ENCODE results near the gene EVL.
"Not testable (repeated sequence)": the region's sequence is repeated elsewhere in the genome, so short reads cannot be mapped to it uniquely, and the experiment has no call there.

Gene EVL

GRCh38 chr14:100172811-100173210, 107.6 kb downstream of the EVL start:
- no peak for DNase-seq (ENCODE audit: low read depth)

- no peak for DNase-seq (ENCODE audit: low read depth)
Observed at GRCh38 chr14:100173353-100173752, 108.1 kb downstream of the EVL start.

DNA sequence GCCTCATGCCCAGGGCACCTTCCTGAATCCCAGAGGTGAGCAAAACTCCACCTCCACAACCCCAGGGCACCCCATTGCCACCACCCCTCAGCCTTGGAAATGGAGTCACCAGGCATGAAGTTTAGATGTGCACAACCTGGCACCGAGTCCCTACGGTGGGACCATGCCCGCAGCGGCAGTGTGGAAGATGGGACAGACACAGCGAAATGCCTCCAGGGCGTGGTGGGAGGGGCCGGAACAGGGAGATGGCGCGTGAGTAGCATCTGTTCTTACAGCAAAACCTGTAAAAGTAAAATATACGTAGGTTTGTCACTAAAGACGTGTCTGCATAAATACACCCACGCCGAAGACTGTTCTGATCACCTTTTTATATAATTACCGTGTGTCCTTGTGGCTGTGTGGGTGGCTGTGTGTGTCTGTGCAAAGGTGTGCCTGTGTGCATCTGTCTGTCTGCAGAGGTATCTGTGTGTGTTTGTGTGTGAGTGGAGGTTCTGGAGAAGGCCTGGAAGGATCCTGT, 111.6 kb downstream of the EVL start:
- DNase-seq (ENCODE audit: low read depth), result no peak

- no peak for DNase-seq (ENCODE audit: low read depth)
Observed at GRCh38 chr14:100178691-100179090, 113.5 kb downstream of the EVL start.

DNA sequence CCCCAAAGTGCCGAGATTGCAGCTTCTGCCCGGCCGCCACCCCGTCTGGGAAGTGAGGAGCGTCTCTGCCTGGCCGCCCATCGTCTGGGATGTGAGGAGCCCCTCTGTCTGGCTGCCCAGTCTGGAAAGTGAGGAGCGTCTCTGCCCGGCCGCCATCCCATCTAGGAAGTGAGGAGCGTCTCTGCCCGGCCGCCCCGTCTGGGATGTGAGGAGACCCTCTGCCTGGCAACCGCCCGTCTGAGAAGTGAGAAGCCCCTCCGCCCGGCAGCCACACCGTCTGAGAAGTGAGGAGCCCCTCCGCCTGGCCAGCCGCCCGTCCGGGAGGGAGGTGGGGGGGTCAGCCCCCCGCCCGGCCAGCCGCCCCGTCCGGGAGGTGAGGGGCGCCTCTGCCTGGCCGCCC, 115.4 kb downstream of the EVL start:
- DNase-seq (ENCODE audit: low read depth), result not testable (repeated sequence)

- DNase-seq (ENCODE audit: low read depth), result not testable (repeated sequence)
Observed at GRCh38 chr14:100181876-100182551, 116.8 kb downstream of the EVL start.

- DNase-seq (ENCODE audit: low read depth), result no peak
Observed at GRCh38 chr14:100187247-100187833, 122.1 kb downstream of the EVL start.

DNA sequence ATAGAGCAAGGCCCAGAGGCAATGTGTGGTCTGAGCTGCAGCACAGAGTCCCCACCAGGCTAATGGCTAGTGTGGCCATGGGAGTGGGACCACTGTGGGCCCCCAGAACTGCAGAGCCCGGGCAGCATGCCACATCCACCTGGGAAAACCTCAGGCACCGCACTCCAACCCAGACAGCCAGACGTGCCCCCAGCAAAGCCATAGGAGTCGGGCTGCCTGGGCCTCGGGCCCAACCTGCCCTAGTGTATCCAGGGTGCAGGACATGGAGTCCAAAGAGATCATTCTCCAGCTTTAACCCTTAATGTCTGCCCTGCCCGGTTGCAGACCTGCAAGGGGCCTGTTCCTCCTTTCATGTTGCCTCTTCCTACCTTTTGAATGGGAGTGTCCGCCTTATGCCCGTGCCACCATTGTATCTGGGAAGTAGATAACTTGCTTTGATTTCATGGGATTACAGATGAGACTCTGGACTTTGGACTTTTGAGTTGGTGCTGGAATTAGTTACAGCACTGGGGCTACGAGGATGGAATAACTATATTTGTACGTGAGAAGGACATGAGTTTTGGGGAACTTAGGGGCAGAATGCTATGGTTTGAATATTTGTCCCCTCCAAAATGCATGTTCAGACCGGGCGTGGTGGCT, 123.3 kb downstream of the EVL start:
- no peak for DNase-seq (ENCODE audit: low read depth)

GRCh38 chr14:100190126-100190525, 124.9 kb downstream of the EVL start:
- no peak for DNase-seq (ENCODE audit: low read depth)

DNA sequence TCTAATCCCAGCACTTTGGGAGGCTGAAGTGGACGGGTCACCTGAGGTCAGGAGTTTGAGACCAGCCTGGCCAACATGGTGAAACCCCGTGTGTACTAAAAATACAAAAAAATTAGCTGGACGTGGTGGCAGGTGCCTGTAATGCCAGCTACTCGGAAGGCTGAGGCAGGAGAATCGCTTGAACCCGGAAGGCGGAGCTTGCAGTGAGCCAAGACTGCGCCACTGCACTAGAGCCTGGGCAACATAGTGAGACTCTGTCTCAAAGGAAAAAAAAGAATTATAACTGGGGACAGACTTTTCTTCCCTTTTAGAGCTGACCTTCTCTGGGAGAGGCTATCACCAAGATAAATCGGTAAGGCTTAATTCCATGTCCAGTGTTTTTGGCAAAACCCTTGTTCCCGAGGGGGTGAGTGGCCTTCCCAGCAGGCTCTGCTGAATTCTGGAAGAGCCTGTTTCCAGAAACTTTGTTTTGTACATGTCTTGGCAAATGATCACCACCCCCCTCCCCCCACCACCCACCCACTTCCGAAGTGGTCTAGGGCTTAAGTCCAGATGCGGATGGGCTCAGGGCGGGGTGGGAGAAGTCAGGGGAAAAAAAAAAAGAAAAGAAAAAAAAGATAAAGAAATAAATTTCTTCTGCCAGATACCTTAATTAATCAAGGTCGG, 126.5 kb downstream of the EVL start:
- DNase-seq (ENCODE audit: low read depth), result no peak

DNA sequence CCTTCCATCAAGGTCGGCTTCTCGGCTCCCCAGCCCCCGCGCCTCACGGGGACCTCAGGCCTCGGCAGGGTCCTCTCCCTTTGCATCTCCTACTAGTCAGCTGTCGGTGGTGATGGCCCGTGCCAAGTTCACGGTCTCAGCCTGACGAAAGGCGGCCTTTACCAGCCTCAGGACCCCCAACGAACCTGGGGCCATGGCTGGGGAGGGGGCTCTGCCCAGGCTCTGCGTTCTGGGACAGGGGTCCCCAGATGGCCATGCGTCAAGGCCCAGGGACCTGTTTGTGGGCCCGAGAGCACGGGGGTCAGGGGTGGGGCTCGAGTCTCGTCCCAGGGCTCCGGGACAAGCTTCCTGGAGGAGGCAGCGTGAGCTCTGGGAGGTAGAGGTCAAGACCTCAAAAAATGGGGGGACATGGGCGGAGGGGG, 127.0 kb downstream of the EVL start:
- DNase-seq (ENCODE audit: low read depth), result no peak

DNA sequence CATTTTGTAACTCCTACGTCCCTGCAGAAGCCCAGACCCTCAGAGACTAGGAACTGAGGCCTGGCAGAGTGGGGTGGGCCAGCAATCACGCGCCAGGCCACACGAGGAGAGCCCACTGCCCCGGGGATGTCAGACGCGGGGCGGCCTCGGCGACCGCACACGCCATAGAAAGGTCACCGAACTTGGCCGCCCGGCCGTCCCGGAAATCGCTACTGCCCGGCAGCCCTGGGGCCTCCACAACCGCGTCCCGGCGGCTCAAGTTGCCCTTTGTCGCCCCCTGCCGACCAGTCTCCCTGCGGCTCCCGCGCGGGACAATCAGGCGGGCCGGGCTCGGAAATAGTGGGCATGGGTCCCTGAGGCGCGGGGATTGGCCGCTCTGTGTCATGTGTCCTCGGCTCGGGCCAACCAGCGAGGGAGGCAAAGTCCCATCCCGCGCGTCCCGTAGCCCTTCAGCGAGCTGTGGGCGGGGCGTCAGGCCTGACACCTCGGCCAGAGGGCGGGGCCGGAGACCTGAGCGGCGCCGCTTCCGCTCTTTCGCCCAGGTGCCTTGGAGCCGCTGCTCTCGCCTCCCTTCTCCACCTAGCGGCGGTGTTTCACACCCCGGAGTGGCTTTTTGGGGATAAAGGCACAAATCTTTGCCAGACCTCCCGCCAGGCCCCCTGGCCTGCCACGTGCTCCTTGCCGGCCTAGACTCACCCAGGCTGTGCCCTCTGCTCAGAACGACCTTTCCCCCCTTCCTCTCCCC, 127.6 kb downstream of the EVL start:
- peak; percentile 99 for DNase-seq (ENCODE audit: low read depth)
